Nephron progenitor cell (in vitro differentiated cells): ENCODE measurements around the gene PGA4.

Source experiments
- DNase-seq: peaks from one replicate; pipeline ENCODE4 v3.0.0; 2021
- H3K27ac Mint-ChIP-seq: 2 replicates; pipeline ENCODE4 v1.8.0; 2021; ENCODE audit warnings: mild to moderate bottlenecking, moderate library complexity, mixed read lengths
- H3K27me3 Mint-ChIP-seq: 2 replicates; pipeline ENCODE4 v1.8.0; 2021; ENCODE audit warnings: mild to moderate bottlenecking, low read depth, mixed read lengths; ENCODE audit not compliant: poor library complexity
- H3K36me3 Mint-ChIP-seq: 2 replicates; pipeline ENCODE4 v1.8.0; 2021; ENCODE audit warnings: low read depth, mixed read lengths
- H3K4me1 Mint-ChIP-seq: 2 replicates; pipeline ENCODE4 v1.8.0; 2021; ENCODE audit warnings: mixed read lengths
- H3K4me3 Mint-ChIP-seq: 2 replicates; pipeline ENCODE4 v1.8.0; 2021; ENCODE audit warnings: mild to moderate bottlenecking, moderate library complexity, mixed read lengths
- H3K9me3 Mint-ChIP-seq: 2 replicates; pipeline ENCODE4 v1.8.0; 2021; ENCODE audit warnings: mild to moderate bottlenecking, moderate library complexity, mixed read lengths
- TF ChIP-seq, protein P1 (sequence below): fragments of 200-600 bp; sonication (generic); IDR thresholded peaks from 2 replicates; pipeline ENCODE4 v1.5.0; 2021; ENCODE audit warnings: antibody characterized with exemption

Gene PGA4

DNA sequence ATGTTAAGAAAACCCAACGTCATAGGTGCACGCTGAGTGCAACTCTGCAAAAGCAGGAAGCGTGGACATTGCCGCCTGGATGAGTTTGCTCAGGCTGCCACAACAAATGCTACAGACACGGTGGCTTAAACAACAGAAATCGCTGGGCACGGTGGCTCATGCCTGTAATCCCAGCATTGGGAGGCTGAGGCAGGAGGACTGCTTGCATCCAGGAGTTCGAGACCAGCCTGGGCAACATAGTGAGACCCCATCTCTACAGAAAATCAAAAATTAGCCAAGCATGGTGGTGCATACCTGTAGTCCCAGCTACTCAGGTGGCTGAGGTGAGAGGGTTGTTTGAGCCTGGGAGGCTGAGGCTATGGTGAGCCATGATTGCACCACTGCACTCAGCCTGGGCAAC, 32.2 kb upstream of the PGA4 start:
- peaks cover 33% of the 10 kb centered on the region for H3K4me1 Mint-ChIP-seq
- DNase-seq, result no peak
- peaks cover 8% of the 10 kb centered on the region for H3K27me3 Mint-ChIP-seq
- no peak overlapping the region for H3K27ac Mint-ChIP-seq
- H3K4me3 Mint-ChIP-seq, result no peak overlapping the region
- no peaks in the 10 kb centered on the region for H3K36me3 Mint-ChIP-seq
- TF ChIP-seq, protein P1, sequence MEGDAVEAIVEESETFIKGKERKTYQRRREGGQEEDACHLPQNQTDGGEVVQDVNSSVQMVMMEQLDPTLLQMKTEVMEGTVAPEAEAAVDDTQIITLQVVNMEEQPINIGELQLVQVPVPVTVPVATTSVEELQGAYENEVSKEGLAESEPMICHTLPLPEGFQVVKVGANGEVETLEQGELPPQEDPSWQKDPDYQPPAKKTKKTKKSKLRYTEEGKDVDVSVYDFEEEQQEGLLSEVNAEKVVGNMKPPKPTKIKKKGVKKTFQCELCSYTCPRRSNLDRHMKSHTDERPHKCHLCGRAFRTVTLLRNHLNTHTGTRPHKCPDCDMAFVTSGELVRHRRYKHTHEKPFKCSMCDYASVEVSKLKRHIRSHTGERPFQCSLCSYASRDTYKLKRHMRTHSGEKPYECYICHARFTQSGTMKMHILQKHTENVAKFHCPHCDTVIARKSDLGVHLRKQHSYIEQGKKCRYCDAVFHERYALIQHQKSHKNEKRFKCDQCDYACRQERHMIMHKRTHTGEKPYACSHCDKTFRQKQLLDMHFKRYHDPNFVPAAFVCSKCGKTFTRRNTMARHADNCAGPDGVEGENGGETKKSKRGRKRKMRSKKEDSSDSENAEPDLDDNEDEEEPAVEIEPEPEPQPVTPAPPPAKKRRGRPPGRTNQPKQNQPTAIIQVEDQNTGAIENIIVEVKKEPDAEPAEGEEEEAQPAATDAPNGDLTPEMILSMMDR, result no peak
- no peaks in the 10 kb centered on the region for H3K9me3 Mint-ChIP-seq

DNA sequence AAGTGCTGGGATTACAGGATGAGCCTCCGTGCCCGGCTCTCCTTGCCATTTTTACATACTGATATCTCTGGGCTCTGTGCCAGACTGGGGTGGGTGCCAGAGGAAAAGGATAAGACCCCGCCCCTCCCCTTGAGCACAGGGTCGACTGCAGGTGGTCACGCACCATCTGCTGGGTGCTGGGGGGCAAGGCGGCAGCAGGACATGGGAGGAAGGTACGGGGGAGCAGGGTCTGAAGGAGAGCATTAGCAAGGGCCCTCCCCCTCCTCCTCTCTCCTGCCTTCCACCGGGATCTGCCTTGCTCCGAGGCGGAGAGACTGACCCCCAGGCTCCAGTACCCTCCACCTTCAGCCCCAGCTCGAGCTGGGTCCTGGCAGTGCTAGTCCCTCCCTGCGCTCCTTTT, 28.6 kb upstream of the PGA4 start:
- Mint-ChIP-seq H3K27ac (no peak overlapping the region), H3K4me1 (peaks cover 43% of the 10 kb centered on the region), H3K4me3 (no peak overlapping the region), H3K36me3 (no peaks in the 10 kb centered on the region), H3K9me3 (peaks cover 4% of the 10 kb centered on the region), H3K27me3 (peaks cover 13% of the 10 kb centered on the region)
- DNase-seq, result no peak
- TF ChIP-seq, protein P1, result no peak

DNA sequence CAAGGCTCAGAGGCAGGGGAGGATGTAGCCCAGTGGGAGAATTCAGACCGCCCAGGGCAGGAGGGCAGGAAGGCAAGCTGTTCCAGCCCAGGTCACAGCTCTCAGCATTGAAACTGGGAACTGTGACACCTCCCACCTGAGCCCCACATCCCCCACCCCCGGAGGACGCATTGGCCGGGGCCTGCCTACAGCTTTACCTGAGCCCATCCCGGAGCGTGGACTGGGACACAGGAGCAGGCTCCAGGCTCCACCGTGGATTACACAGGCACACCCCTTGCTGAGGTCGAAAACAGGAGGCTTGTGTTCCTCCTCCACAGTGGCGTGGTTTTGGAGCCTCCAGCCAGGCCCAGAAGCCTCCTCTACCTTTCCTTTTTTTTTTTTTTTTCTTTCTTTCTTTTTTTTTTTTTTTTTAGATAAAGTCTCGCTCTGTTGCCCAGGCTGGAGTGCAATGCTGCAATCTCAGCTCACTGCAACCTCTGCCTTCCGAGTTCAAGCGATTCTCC, 27.9 kb upstream of the PGA4 start:
- H3K9me3 Mint-ChIP-seq, result peaks cover 9% of the 10 kb centered on the region
- peaks cover 13% of the 10 kb centered on the region for H3K27me3 Mint-ChIP-seq
- peaks cover 43% of the 10 kb centered on the region for H3K4me1 Mint-ChIP-seq
- TF ChIP-seq, protein P1, result no peak
- no peaks in the 10 kb centered on the region for H3K36me3 Mint-ChIP-seq
- H3K4me3 Mint-ChIP-seq, result no peak overlapping the region
- peak overlapping the region; percentile 65 for H3K27ac Mint-ChIP-seq
- peak; percentile 12 for DNase-seq

DNA sequence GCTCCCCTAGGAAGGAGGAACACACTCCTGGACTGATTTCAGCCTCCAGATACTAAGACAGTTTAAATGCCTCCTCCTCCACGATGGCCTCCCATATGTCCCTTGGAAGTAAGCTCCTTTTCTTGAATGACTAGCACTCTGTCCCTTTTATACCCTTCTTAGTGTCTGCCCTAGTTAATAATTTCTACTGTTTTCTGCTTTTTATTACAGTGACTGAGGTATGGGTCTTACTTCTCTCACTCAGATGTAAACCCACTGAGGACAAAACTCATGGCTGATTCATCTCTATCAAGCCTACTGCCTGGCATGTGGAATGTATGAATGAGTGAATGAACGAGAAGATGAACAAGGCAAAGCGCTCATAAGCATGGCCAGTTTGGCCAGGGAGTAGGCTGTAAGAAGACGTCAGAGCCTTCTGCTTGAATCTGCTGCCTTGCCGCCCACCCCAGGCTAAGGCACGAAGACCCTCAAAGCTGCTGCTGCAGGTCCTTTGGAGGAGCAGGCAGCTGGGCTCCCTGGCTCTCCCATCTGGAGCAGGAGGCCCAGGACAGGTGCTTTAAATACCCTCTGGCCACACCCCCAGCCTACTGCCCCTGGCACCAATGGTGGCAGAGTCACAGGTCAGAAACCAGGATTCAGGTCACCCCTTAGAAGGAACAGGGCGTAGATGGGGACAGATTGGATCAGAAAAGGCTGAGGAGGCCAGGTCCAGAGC, 27.0 kb upstream of the PGA4 start:
- peak overlapping the region; percentile 65 for H3K27ac Mint-ChIP-seq
- no peak for DNase-seq
- peaks cover 38% of the 10 kb centered on the region for H3K4me1 Mint-ChIP-seq
- no peaks in the 10 kb centered on the region for H3K36me3 Mint-ChIP-seq
- H3K4me3 Mint-ChIP-seq, result peak overlapping the region; percentile 33
- peaks cover 13% of the 10 kb centered on the region for H3K27me3 Mint-ChIP-seq
- H3K9me3 Mint-ChIP-seq, result peaks cover 12% of the 10 kb centered on the region
- TF ChIP-seq, protein P1, result no peak

DNA sequence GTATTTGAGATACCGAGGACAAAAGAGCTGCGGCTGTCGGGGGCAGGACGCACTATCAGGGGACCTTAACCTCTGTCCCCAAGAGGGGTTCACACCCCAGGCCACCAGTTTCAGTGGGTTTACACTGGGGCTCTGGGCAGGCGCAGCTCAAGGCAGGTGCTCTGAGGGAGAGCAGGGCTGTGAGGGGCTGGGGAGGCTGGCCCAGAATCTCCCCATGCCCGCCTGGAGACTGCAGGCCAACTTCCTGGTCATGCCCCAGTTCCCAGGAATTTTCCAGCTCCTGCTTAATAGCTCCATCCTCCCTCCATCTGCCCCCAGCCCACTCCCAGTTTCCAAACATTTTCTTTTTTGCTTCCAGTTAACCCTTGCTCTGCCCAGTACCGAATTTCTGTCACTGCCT, 26.4 kb upstream of the PGA4 start:
- DNase-seq, result peak; percentile 43
- H3K4me3 Mint-ChIP-seq, result peak overlapping the region; percentile 26
- H3K9me3 Mint-ChIP-seq, result peaks cover 12% of the 10 kb centered on the region
- H3K27me3 Mint-ChIP-seq, result peaks cover 13% of the 10 kb centered on the region
- peaks cover 42% of the 10 kb centered on the region for H3K4me1 Mint-ChIP-seq
- no peak overlapping the region for H3K27ac Mint-ChIP-seq
- TF ChIP-seq, protein P1, result no peak
- no peaks in the 10 kb centered on the region for H3K36me3 Mint-ChIP-seq

DNA sequence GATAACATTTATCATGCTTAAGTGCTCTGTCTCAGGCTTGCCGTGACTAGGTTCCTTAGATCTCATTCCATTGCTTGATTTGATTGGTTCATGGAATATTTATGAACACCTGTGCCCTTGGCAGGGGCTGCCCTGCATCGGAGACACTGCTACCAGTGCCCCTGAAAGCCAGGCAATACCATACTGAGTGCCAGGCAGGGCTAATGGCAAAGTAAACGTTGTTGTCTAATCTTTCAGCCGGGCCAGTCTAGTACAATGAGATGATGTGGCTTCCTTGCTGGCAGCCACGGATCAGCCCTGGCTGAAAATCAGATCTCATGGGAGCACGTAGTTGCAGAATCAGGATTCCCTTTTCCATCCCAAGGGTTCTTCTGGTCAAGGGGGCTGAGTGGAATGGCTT, 23.8 kb upstream of the PGA4 start:
- DNase-seq, result no peak

More for the DNA sequence above, 23.8 kb upstream of the PGA4 start:
- Mint-ChIP-seq H3K4me1 (peaks cover 52% of the 10 kb centered on the region), H3K27ac (no peak overlapping the region), H3K9me3 (peaks cover 18% of the 10 kb centered on the region), H3K4me3 (no peak overlapping the region), H3K36me3 (no peaks in the 10 kb centered on the region), H3K27me3 (peaks cover 17% of the 10 kb centered on the region)
- TF ChIP-seq, protein P1, result no peak
